GM10248 (cell line): ENCODE measurements around the gene ACAN.

Source experiments
- CTCF ChIA-PET: fragments of 300-600 bp; sonication (Branson Sonifier 250); formaldehyde crosslinking; extraction: SDS; loops from one replicate; lab custom pipeline; 2021; ENCODE audit warnings: antibody characterized with exemption; lab: Yijun Ruan, JAX
- POLR2A ChIA-PET: fragments of 350-650 bp; sonication (Branson Sonifier 250); formaldehyde crosslinking; extraction: SDS; loops from one replicate; lab custom pipeline; 2020; ENCODE audit warnings: antibody characterized with exemption; lab: Yijun Ruan, JAX
- DNase-seq: peaks from one replicate; pipeline ENCODE4 v3.0.0; 2012; ENCODE audit errors: extremely low spot score
- TF ChIP-seq, protein P1 (sequence below): IDR thresholded peaks from 2 replicates; pipeline ENCODE4 v1.5.1; 2012; ENCODE audit warnings: mild to moderate bottlenecking, low read depth; ENCODE audit errors: extremely low read depth, missing control alignments, control extremely low read depth

ACAN gene

GRCh38 chr15:88909956-88910831 is 107.0 kb downstream of the ACAN start:
- CTCF ChIA-PET, result interaction anchor here (1.3 kb wide), 1 partner anchor 9 kb away, joined by 3 read pairs; no protein-coding TSS in a partner anchor
- POLR2A ChIA-PET, result no interaction called here
- TF ChIP-seq, protein P1, sequence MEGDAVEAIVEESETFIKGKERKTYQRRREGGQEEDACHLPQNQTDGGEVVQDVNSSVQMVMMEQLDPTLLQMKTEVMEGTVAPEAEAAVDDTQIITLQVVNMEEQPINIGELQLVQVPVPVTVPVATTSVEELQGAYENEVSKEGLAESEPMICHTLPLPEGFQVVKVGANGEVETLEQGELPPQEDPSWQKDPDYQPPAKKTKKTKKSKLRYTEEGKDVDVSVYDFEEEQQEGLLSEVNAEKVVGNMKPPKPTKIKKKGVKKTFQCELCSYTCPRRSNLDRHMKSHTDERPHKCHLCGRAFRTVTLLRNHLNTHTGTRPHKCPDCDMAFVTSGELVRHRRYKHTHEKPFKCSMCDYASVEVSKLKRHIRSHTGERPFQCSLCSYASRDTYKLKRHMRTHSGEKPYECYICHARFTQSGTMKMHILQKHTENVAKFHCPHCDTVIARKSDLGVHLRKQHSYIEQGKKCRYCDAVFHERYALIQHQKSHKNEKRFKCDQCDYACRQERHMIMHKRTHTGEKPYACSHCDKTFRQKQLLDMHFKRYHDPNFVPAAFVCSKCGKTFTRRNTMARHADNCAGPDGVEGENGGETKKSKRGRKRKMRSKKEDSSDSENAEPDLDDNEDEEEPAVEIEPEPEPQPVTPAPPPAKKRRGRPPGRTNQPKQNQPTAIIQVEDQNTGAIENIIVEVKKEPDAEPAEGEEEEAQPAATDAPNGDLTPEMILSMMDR, result no peak
- DNase-seq, result peak; percentile 6

DNA sequence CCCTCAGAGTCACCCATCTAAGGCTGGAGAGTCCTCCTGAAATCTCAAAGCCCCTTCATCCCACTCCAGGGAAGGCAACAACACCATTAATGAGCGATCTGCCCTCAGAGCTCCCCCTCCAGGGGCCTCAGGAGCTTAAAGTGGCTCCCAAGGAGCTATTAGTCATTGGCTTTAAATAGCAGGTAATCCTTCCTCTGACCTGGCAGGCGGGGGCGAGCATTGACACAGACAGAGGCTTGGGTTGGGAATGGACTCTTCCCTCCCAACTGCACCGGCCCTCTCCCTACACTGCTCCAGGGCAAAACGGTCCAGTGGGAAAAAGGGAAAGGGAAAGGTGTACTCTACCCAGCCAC is 108.5 kb downstream of the ACAN start:
- POLR2A ChIA-PET, result no interaction called here
- TF ChIP-seq, protein P1, result no peak
- CTCF ChIA-PET, result interaction anchor here (1.0 to 1.5 kb wide), 2 partner anchors 8 to 11 kb away, joined by 3 read pairs; no protein-coding TSS in a partner anchor
- DNase-seq, result peak; percentile 14

DNA sequence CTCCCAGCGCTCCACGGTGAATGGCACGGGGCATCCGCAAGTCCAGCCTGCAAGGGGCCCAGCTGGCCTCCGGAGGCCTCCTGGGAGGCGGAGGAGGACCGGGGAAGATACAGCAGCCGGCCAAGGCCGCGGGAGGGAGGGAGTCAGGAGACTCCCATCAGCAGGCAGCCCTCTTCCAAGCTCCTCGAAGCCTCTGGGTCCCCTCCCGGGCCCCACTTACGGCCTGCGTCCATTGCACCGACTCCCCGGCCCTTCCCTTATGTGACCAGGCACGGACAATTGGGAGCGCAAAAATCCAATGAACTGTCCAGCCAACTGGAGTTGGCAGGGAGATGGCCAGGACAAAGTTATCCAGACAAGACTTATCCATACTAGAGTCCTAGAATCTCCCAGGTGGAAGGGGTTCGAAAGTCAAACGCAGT is 109.3 kb downstream of the ACAN start:
- CTCF ChIA-PET, result no interaction called here
- POLR2A ChIA-PET, result no interaction called here
- TF ChIP-seq, protein P1, result no peak
- DNase-seq, result peak; percentile 26

- DNase-seq, result peak; percentile 75
- TF ChIP-seq, protein P1, result no peak
- ChIA-PET CTCF (interaction anchor here (3.8 kb wide), 1 partner anchor 8 kb away, joined by 28 read pairs; no protein-coding TSS in a partner anchor), POLR2A (no interaction called here)
Measured at GRCh38 chr15:88913017-88913849, 110.0 kb downstream of the ACAN start, which contains the start of gene MFGE8. MFGE8 (minus strand) TSS chr15:88913379; CDS start chr15:88913319, 60 bp downstream.

GRCh38 chr15:88913850-88914169 is 110.6 kb downstream of the ACAN start:
- TF ChIP-seq, protein P1, result no peak
- ChIA-PET CTCF (interaction anchor here (3.8 kb wide), 1 partner anchor 9 kb away, joined by 28 read pairs; no protein-coding TSS in a partner anchor), POLR2A (no interaction called here)
- DNase-seq, result no peak

DNA sequence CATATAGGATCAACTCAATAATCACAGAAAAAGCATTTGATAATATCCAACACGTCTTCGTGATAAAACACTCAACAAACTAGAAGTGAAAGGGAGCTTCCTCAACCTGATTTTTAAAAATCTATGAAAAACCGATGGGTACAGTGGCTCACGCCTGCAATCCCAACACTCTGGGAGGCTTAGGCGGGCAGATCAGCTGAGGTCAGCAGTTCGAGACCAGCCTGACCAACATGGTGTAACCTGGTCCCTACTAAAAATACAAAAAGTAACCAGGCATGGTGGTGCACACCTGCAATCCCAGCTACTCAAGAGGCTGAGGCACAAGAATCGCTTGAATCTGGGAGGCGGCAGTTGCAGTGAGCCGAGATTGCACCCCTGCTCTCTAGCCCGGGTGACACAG is 112.1 kb downstream of the ACAN start:
- ChIA-PET POLR2A (no interaction called here), CTCF (interaction anchor here (0.6 to 3.8 kb wide), 4 partner anchors 10 to 143 kb away, joined by 3 to 28 read pairs (median 3); no protein-coding TSS in a partner anchor)
- TF ChIP-seq, protein P1, result no peak
- no peak for DNase-seq
